Adrenal gland (tissue), 12 donors: ENCODE data around the gene MKRN3. TPM values are rescaled to one million over a fixed set of nuclear protein-coding genes. Genes with fewer than 3 reads are reported as not detected.

Source experiments
- DNase-seq, 7 donors: peaks; one replicate each; pipeline ENCODE4 v3.0.0-alpha.2; 2019 to 2020
- H3K27ac ChIP-seq, 5 donors: fragments of 200-600 bp; sonication (generic) in 4 of 5; 1 replicate in 3 of 5; 2 replicates in 2 of 5; pipeline versions ENCODE4 v1.5.1 to v1.8.0; 2016 to 2020; ENCODE audit warnings: mild to moderate bottlenecking in 1 of 5
- H3K27me3 ChIP-seq: fragments of 200-600 bp; 2 replicates; pipeline ENCODE4 v1.8.0; 2021
- H3K36me3 ChIP-seq, 2 donors: fragments of 200-600 bp; replicated peaks in 1 of 2; 1 replicate in 1 of 2; 2 replicates in 1 of 2; pipeline versions ENCODE4 v1.5.1 to v1.8.0; 2018 to 2022
- H3K4me1 ChIP-seq, 2 donors: fragments of 200-600 bp; replicated peaks in 1 of 2; 1 replicate in 1 of 2; 2 replicates in 1 of 2; pipeline versions ENCODE4 v1.5.1 to v1.8.0; 2018 to 2021
- H3K4me3 ChIP-seq, 4 donors: fragments of 200-600 bp; sonication (generic) in 3 of 4; one replicate each; pipeline ENCODE4 v1.5.1; 2016 to 2018
- H3K9me3 ChIP-seq, 3 donors: fragments of 200-600 bp; sonication (generic) in 1 of 3; replicated peaks in 1 of 3; 1 replicate in 2 of 3; 2 replicates in 1 of 3; pipeline versions ENCODE4 v1.5.1 to v1.8.0; 2016 to 2021
- POLR2A ChIP-seq, 2 donors: fragments of 450-650 bp; IDR thresholded peaks; one replicate each; pipeline ENCODE4 v1.6.1; 2017; ENCODE audit warnings: antibody characterized with exemption in 2 of 2, mild to moderate bottlenecking in 2 of 2, moderate library complexity in 1 of 2
- WGBS, 4 donors: extraction: QIAGEN DNeasy Blood & Tissue Kit in 2 of 4; methylation state at CpG; one replicate each; pipeline versions ENCODE4 v1.1.5 to v1.1.7; 2013 to 2017; 5-methylcytosine and 5-hydroxymethylcytosine counted together
- intact Hi-C, 2 donors: fragments of 100-400 bp; cut with DNase I; formaldehyde crosslinking; loops; one replicate each; pipeline versions ENCODE4 v1.14.1 to v1.15.0; 2022 to 2023
- polyA plus RNA-seq, 3 donors: library from polyadenylated mRNA; stranded (reverse); fragments of 200-250 nt in 2 of 3; fragments of 350-450 nt in 1 of 3; fragmentation: Illumina TruSeq in 1 of 3; extraction: RNeasy Lipid Tissue Mini Kit (QIAGEN cat#74804) in 1 of 3; gene quantifications; one replicate each; pipeline ENCODE4 v1.2.3, GENCODE V29; 2013 to 2014
- total RNA-seq, 9 donors: library from RNA; depleted of rRNA in 4 of 9; stranded (reverse); fragments of >200 nt in 4 of 9; fragments of 120-200 nt in 1 of 9; fragmentation: NEBNext Ultra II Directional in 1 of 9; extraction: Animal tissue kit (Norgen Biotek cat#: 25700) in 1 of 9; gene quantifications; one replicate each; pipeline versions ENCODE4 v1.1.0 to v1.2.4, GENCODE V29; 2013 to 2023
- TF ChIP-seq, protein P1 (sequence below), 6 experiments: fragments of 450-650 bp in 4 of 6; fragments of 200-600 bp in 2 of 6; sonication (generic) in 1 of 6; IDR thresholded peaks; 1 replicate in 5 of 6; 2 replicates in 1 of 6; pipeline versions ENCODE4 v1.5.1 to v1.8.0; 2016 to 2021; ENCODE audit warnings: antibody characterized with exemption in 6 of 6, mild to moderate bottlenecking in 2 of 6, moderate library complexity in 1 of 6
- donor health status: healthy with polysubstance abuse.
- donor health status: Bipolar disorder and iron deficiency.
- donor health status: DM: yes; HTN: yes; CAD: no.
- donor health status: DM: no; HTN: no; CAD: no.
- donor health status: DM: no; HTN: no; CAD: no.
- donor health status: DM: yes; HTN: yes; CAD: no.

Gene MKRN3
- total and polyA plus RNA-seq, 12 donors, result 0.19 to 3.9 (median 0.24) TPM; not detected in 7

GRCh38 chr15:23588268-23588667 lies 22.8 kb downstream of the MKRN3 start:
- H3K27ac ChIP-seq, result no peak overlapping the region
- no peak overlapping the region for H3K4me3 ChIP-seq
- 63 to 79% (median 67%) methylated on average over 2 of the region's 2 CpGs for WGBS, 4 donors
- no peaks in the 10 kb centered on the region for H3K4me1 ChIP-seq
- H3K9me3 ChIP-seq, result no peaks in the 10 kb centered on the region
- DNase-seq, result no peak
- intact Hi-C loops, result no loop called here
- TF ChIP-seq POLR2A (IDR thresholded peaks at IDR 0.05), result no peak
- TF ChIP-seq, protein P1, sequence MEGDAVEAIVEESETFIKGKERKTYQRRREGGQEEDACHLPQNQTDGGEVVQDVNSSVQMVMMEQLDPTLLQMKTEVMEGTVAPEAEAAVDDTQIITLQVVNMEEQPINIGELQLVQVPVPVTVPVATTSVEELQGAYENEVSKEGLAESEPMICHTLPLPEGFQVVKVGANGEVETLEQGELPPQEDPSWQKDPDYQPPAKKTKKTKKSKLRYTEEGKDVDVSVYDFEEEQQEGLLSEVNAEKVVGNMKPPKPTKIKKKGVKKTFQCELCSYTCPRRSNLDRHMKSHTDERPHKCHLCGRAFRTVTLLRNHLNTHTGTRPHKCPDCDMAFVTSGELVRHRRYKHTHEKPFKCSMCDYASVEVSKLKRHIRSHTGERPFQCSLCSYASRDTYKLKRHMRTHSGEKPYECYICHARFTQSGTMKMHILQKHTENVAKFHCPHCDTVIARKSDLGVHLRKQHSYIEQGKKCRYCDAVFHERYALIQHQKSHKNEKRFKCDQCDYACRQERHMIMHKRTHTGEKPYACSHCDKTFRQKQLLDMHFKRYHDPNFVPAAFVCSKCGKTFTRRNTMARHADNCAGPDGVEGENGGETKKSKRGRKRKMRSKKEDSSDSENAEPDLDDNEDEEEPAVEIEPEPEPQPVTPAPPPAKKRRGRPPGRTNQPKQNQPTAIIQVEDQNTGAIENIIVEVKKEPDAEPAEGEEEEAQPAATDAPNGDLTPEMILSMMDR (IDR thresholded peaks at IDR 0.05), result no peak
- H3K27me3 ChIP-seq, result no peaks in the 10 kb centered on the region
- no peaks in the 10 kb centered on the region for H3K36me3 ChIP-seq

- no peaks in the 10 kb centered on the region for H3K9me3 ChIP-seq
- H3K27ac ChIP-seq, result no peak overlapping the region
- intact Hi-C loops, result no loop called here
- H3K36me3 ChIP-seq, result no peaks in the 10 kb centered on the region
- H3K4me1 ChIP-seq, result no peaks in the 10 kb centered on the region
- TF ChIP-seq, protein P1 (IDR thresholded peaks at IDR 0.05), result no peak
- no peak for TF ChIP-seq POLR2A (IDR thresholded peaks at IDR 0.05)
- DNase-seq, result no peak
- H3K27me3 ChIP-seq, result no peaks in the 10 kb centered on the region
- H3K4me3 ChIP-seq, result no peak overlapping the region
- WGBS, 4 donors, result 50 to 57% (median 55%) methylated on average over 3 of the region's 3 CpGs
Observed at GRCh38 chr15:23589012-23589411, 23.5 kb downstream of the MKRN3 start.

DNA sequence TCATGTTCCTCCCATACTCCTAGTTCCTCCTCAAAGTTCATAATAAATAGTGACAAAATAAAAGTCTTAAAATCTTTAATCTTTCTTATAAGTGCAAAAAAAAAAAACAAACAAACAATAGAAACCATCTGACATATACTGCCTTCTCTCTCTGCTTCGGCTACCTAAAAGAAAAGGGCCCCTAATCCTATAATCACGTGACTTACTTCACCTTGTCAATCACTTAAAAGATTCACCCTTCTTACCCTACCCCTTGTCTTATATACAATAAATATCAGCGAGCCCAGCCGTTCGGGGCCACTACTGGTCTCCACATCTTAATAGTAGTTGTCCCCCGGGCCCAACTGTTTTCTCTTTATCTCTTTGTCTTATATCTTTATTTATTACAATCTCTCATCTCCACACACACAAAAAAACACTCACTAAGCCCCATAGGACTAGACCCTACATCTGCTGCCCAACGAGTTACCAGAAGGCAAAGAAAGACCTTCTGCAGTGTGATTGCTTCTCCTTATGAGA lies 28.8 kb downstream of the MKRN3 start:
- no peak for DNase-seq
- WGBS, 4 donors, result 74 to 80% (median 77%) methylated on average over 7 of the region's 7 CpGs
- Histone ChIP-seq H3K27me3 (no peaks in the 10 kb centered on the region), H3K4me1 (no peaks in the 10 kb centered on the region), H3K27ac (no peak overlapping the region), H3K9me3 (no peaks in the 10 kb centered on the region), H3K4me3 (no peak overlapping the region), H3K36me3 (no peaks in the 10 kb centered on the region)
- TF ChIP-seq, protein P1 (IDR thresholded peaks at IDR 0.05), result no peak
- no peak for TF ChIP-seq POLR2A (IDR thresholded peaks at IDR 0.05)
- intact Hi-C loops, result no loop called here

- no peaks in the 10 kb centered on the region for H3K4me1 ChIP-seq
- no peaks in the 10 kb centered on the region for H3K36me3 ChIP-seq
- WGBS, 4 donors, result 37 to 54% (median 46%) methylated on average over 2 of the region's 2 CpGs
- no peaks in the 10 kb centered on the region for H3K27me3 ChIP-seq
- H3K27ac ChIP-seq, result no peak overlapping the region
- no peak for DNase-seq
- no peaks in the 10 kb centered on the region for H3K9me3 ChIP-seq
- no peak overlapping the region for H3K4me3 ChIP-seq
- intact Hi-C loops, result no loop called here
- TF ChIP-seq, protein P1 (IDR thresholded peaks at IDR 0.05), result no peak
- no peak for TF ChIP-seq POLR2A (IDR thresholded peaks at IDR 0.05)
Observed at GRCh38 chr15:23595368-23595767, 29.9 kb downstream of the MKRN3 start.
